Sigmoid colon (tissue), 7 donors: ENCODE results near the gene SPOP. TPM values are rescaled to one million over a fixed set of nuclear protein-coding genes. Genes with fewer than 3 reads are reported as not detected.

ENCODE experiments used
- DNase-seq: peaks from one replicate; pipeline ENCODE4 v3.0.0-alpha.2; 2019
- H3K27ac ChIP-seq, 4 donors: fragments of 200-600 bp; sonication (generic); one replicate each; pipeline ENCODE4 v1.5.1; 2016 to 2019; ENCODE audit warnings: mild to moderate bottlenecking in 1 of 4
- H3K27me3 ChIP-seq, 3 donors: fragments of 200-600 bp; sonication (generic); one replicate each; pipeline ENCODE4 v1.5.1; 2019; ENCODE audit warnings: mild to moderate bottlenecking in 1 of 3
- H3K36me3 ChIP-seq, 4 donors: fragments of 200-600 bp; sonication (generic); one replicate each; pipeline ENCODE4 v1.5.1; 2016 to 2019
- H3K4me1 ChIP-seq, 4 donors: fragments of 200-600 bp; sonication (generic); one replicate each; pipeline ENCODE4 v1.5.1; 2017 to 2019
- H3K4me3 ChIP-seq, 4 donors: fragments of 200-600 bp; sonication (generic); one replicate each; pipeline ENCODE4 v1.5.1; 2017 to 2019; ENCODE audit warnings: mild to moderate bottlenecking in 2 of 4, moderate library complexity in 1 of 4
- H3K9me3 ChIP-seq, 4 donors: fragments of 200-600 bp in 3 of 4; sonication (generic) in 3 of 4; one replicate each; pipeline versions ENCODE4 v1.5.1 to v1.6.1; 2013 to 2019
- CTCF ChIP-seq, 4 experiments: fragments of 450-650 bp in 3 of 4; fragments of 200-600 bp in 1 of 4; IDR thresholded peaks; one replicate each; pipeline ENCODE4 v1.5.1; 2016 to 2019; ENCODE audit warnings: antibody characterized with exemption in 4 of 4, mild to moderate bottlenecking in 3 of 4, moderate library complexity in 2 of 4
- EP300 ChIP-seq, 4 donors: sonication (generic); formaldehyde crosslinking; IDR thresholded peaks; one replicate each; pipeline ENCODE4 v1.6.1; 2017; ENCODE audit warnings: antibody characterized with exemption in 4 of 4
- POLR2A ChIP-seq, 2 donors: fragments of 450-650 bp; IDR thresholded peaks; one replicate each; pipeline ENCODE4 v1.6.1; 2016; ENCODE audit warnings: antibody characterized with exemption in 2 of 2, mild to moderate bottlenecking in 2 of 2, moderate library complexity in 2 of 2
- POLR2AphosphoS5 ChIP-seq, 4 donors: sonication (generic); formaldehyde crosslinking; IDR thresholded peaks; one replicate each; pipeline ENCODE4 v1.6.1; 2017; ENCODE audit warnings: antibody characterized with exemption in 4 of 4
- WGBS, 2 donors: extraction: QIAGEN DNeasy Blood & Tissue Kit; methylation state at CpG; one replicate each; pipeline ENCODE4 v1.1.7; 2013; 5-methylcytosine and 5-hydroxymethylcytosine counted together
- intact Hi-C: fragments of 100-400 bp; cut with DNase I; formaldehyde crosslinking; loops from one replicate; pipeline ENCODE4 v1.15.1; 2023
- polyA plus RNA-seq, 3 donors: library from polyadenylated mRNA; stranded (reverse); fragments of 200-250 nt; gene quantifications; one replicate each; pipeline ENCODE4 v1.2.3, GENCODE V29; 2013
- total RNA-seq, 4 donors: library from RNA; depleted of rRNA; stranded (reverse); fragments of >200 nt; gene quantifications; one replicate each; pipeline ENCODE4 v1.1.0, GENCODE V29; 2016
- donor health status: healthy with polysubstance abuse.
- donor health status: Bipolar disorder and iron deficiency.
- donor health status: healthy.

The SPOP gene
- total and polyA plus RNA-seq, 7 donors, result 33.0 to 332 (median 226) TPM

DNA sequence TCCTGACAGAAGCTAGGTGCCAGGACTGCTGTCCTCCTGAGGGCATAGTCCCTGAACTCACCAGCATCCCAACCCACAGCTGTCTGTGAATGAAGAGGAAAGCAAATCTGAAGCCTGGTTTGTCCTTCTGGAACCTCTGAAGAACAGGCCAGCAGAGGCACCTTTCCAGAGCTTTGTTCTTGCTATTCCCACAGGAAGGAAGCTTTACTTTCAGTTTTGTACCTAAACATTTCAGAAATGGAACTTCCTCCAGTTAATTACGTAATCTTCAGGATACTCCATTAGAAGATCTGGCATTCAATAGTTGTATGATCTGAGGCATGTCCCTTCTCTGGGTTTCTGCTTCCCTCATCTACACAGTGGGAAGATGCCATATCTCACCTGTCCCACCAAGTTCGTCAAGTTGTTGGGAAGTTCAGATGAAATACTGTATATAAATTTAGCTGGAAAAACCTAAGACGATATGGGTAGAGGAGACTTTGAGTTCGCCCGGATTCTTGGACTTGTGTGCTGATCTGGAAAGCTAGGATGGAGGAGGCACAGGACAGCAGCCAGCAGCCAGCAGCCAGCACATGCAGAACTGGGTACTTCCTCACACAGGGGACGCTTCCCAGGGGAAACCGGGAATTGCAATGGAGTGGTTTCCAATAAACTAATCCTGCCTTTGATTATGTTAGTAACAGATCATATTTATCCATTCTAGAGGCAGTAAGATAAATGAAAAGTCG is 79.8 kb downstream of the SPOP start:
- Histone ChIP-seq H3K36me3 (peaks cover 21 to 100% (median 68%) of the 10 kb centered on the region in 4 donors), H3K27ac (peak overlapping the region; percentile 46 to 62 (median 50)), H3K9me3 (no peaks in the 10 kb centered on the region), H3K27me3 (no peaks in the 10 kb centered on the region), H3K4me3 (no peak overlapping the region), H3K4me1 (peaks cover 0 to 39% (median 20%) of the 10 kb centered on the region in 4 donors)
- intact Hi-C loops, result no loop called here
- peak in 1 of 4 donors; percentile 28 for TF ChIP-seq POLR2AphosphoS5 (IDR thresholded peaks at IDR 0.05)
- no peak for TF ChIP-seq EP300 (IDR thresholded peaks at IDR 0.05)
- DNase-seq, result no peak
- WGBS, 2 donors, result 88 to 91% methylated on average over 8 of the region's 8 CpGs

- 89 to 93% methylated on average over 4 of the region's 4 CpGs for WGBS, 2 donors
These were observed 80.5 kb downstream of the SPOP start for GRCh38 chr17:49597436-49597835.

GRCh38 chr17:49596613-49597244 is 81.2 kb downstream of the SPOP start:
- no peak for DNase-seq
- Histone ChIP-seq H3K9me3 (no peaks in the 10 kb centered on the region), H3K27me3 (no peaks in the 10 kb centered on the region), H3K4me1 (peaks cover 0 to 25% (median 6%) of the 10 kb centered on the region in 4 donors), H3K27ac (peak overlapping the region in 1 of 4 donors; percentile 62), H3K4me3 (no peak overlapping the region), H3K36me3 (peaks cover 19 to 99% (median 68%) of the 10 kb centered on the region in 4 donors)
- intact Hi-C loops, result no loop called here
- no peak for TF ChIP-seq EP300 (IDR thresholded peaks at IDR 0.05)
- no peak for TF ChIP-seq POLR2A (IDR thresholded peaks at IDR 0.05)
- no peak for TF ChIP-seq CTCF (IDR thresholded peaks at IDR 0.05)
- TF ChIP-seq POLR2AphosphoS5 (IDR thresholded peaks at IDR 0.05), result no peak
- 91% methylated on average over 6 of the region's 6 CpGs for WGBS, 2 donors

More at GRCh38 chr17:49597436-49597835, 80.5 kb downstream of the SPOP start:
- Histone ChIP-seq H3K4me1 (peaks cover 0 to 32% (median 13%) of the 10 kb centered on the region in 4 donors), H3K36me3 (peaks cover 21 to 100% (median 71%) of the 10 kb centered on the region in 4 donors), H3K27me3 (no peaks in the 10 kb centered on the region), H3K4me3 (no peak overlapping the region), H3K9me3 (no peaks in the 10 kb centered on the region), H3K27ac (peak overlapping the region in 3 of 4 donors; percentile 46 to 62 (median 53))
- intact Hi-C loops, result no loop called here
- no peak for DNase-seq
- TF ChIP-seq POLR2A (IDR thresholded peaks at IDR 0.05), result no peak
- TF ChIP-seq CTCF (IDR thresholded peaks at IDR 0.05), result no peak

DNA sequence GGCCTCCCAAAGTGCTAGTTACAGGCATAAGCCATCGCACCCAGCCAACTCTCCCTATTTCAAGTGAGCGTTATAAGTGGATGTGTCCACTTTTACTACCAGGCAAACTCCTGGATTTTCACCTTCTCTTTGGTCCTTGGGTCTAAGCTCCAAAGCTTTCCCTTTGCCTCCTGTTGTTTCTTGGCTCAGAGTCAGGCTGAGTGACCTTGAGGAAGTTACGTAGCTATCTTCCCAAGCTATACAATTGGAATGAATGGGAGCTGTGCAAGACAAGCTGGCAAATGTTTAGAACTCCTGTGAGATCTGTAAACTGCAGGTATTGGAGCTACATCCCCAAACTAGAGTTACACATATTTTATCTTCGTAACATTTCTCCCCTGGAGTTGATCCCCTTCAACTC is 81.9 kb downstream of the SPOP start:
- Histone ChIP-seq H3K36me3 (peaks cover 15 to 94% (median 65%) of the 10 kb centered on the region in 4 donors), H3K4me1 (peaks cover 0 to 20% (median 5%) of the 10 kb centered on the region in 4 donors), H3K9me3 (no peaks in the 10 kb centered on the region), H3K4me3 (no peak overlapping the region), H3K27ac (peak overlapping the region in 1 of 4 donors; percentile 13), H3K27me3 (no peaks in the 10 kb centered on the region)
- TF ChIP-seq CTCF (IDR thresholded peaks at IDR 0.05) (no peak), EP300 (IDR thresholded peaks at IDR 0.05) (no peak), POLR2AphosphoS5 (IDR thresholded peaks at IDR 0.05) (peak in 1 of 4 donors; percentile 24), POLR2A (IDR thresholded peaks at IDR 0.05) (no peak)
- DNase-seq, result no peak
- intact Hi-C loops, result no loop called here
- 95 to 97% methylated on average over 4 of the region's 4 CpGs for WGBS, 2 donors

DNA sequence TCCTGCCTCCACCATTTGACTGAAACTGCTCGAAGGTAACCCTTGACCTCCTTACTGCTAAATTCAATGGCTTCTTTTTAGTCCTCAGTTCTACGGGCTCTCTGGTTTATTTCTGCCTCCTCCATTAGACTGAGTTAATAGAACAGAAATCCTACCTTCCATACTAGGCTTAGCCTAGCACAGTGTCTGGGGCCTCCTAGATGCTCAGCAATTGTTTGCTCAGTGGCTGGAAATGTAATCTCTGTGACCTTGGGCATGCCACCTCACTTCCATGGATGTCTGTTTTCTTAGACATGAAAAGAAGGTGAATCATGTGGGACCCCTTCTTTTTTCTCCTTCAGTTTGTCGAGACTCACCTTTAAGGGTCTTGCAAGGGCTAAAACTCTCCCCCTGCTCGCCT is 82.6 kb downstream of the SPOP start:
- 95 to 98% methylated on average over 4 of the region's 4 CpGs for WGBS, 2 donors
- peak; percentile 10 for DNase-seq
- Histone ChIP-seq H3K36me3 (peaks cover 8 to 94% (median 58%) of the 10 kb centered on the region in 4 donors), H3K27me3 (no peaks in the 10 kb centered on the region), H3K4me1 (peaks cover 0 to 20% (median 5%) of the 10 kb centered on the region in 4 donors), H3K27ac (peak overlapping the region in 1 of 4 donors; percentile 13), H3K4me3 (no peak overlapping the region), H3K9me3 (no peaks in the 10 kb centered on the region)
- intact Hi-C loops, result no loop called here
- peak in 1 of 4 donors; percentile 19 for TF ChIP-seq POLR2AphosphoS5 (IDR thresholded peaks at IDR 0.05)
- TF ChIP-seq EP300 (IDR thresholded peaks at IDR 0.05), result no peak
